NCI-H345 (cell line): ENCODE measurements around the gene EVA1C.
"Not testable (repeated sequence)": the region's sequence is repeated elsewhere in the genome, so short reads cannot be mapped to it uniquely, and the experiment has no call there.

Experiments used
- DNase-seq: peaks from one replicate; lab custom pipeline; 2025; lab: John Stamatoyannopoulos, UW

Gene EVA1C

GRCh38 chr21:32462564-32462963 is 50.1 kb downstream of the EVA1C start:
- DNase-seq, result not testable (repeated sequence)

- no peak for DNase-seq
These were observed 50.9 kb downstream of the EVA1C start for GRCh38 chr21:32463367-32463766.

DNA sequence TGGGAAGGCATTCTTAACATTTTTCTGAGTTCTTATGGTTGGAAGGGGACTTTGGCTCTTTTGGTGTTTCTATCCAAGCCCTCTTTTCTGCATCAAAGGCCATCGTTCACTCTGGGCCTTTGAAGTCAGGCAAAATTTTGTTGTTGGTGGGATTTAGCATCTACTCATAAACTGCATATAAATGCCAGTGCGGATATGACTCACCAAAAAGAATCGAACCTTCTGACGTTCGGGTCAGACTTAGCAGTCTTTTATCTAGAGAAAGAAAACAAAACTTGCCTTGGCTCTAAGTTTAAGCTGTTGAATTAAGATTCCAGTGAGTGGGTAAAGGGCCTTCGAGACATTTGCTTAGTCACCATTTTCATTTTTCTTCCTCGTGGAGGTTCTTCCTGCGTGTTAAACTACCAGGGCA is 51.4 kb downstream of the EVA1C start:
- no peak for DNase-seq

- DNase-seq, result no peak
These were observed 54.8 kb downstream of the EVA1C start for GRCh38 chr21:32467291-32467690.

GRCh38 chr21:32468681-32469111 is 56.2 kb downstream of the EVA1C start:
- DNase-seq, result no peak

- DNase-seq, result no peak
These were observed 57.1 kb downstream of the EVA1C start for GRCh38 chr21:32469628-32470027.

DNA sequence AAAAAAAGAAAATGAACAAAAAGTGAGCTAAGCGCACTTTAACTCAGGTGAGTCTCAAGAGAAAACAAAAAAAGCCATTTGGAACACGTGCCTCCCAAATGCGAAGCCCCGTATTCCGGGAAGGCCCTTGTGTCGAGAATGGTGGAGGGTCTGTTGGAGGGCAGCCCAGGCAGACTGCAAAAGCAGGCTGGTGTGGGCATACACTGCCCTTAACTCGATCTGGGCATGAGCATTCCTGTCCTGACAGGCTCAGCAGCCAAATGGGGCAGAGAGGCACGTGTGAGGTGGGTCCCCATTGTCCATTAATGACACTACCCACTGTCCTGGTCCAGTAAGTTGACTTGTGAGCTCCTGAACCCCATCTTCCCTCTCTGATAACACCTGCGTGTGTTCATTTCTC is 57.7 kb downstream of the EVA1C start:
- no peak for DNase-seq

DNA sequence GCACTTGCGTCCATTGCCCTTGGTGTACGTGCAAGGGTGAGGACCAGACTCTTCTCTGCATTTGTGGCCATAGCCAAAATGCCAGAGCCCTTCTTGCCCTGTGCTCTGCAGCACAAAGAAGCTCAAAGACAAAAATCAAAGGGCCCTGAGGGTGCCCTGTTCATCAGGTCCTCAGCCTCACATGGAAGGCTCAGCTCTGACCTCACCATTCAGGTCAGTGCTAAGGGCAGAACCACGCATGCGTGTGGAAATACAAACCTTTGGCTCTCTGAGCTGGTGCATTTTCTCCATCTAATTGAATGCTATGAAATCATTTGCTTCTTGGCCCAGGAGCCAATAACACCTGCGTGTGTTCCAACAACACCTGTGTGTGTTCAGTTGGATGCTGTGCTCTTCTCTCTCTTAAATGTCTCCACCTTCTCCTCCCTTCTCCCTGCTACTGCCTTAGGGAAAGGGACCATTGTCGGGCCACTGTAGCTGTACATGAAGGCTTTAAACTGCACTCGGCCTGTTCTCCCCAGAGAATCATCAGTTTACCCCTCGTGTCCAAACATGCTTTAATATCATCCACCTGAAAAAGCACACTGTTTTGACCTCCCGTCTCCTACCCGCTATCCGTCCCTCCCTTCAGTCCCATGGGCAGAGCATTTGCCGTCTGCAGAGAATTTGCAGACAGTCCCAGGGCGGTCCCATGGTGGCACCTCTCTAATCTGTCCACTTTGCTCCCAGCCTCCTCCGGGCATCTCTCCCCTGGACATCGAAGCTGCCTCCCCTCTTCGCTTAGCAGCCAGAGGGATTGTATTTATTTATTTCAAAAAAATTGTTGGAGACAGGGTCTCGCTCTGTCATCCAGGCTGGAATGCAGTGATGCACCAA is 60.6 kb downstream of the EVA1C start:
- no peak for DNase-seq

- no peak for DNase-seq
These were observed 61.9 kb downstream of the EVA1C start for GRCh38 chr21:32474179-32475059.

DNA sequence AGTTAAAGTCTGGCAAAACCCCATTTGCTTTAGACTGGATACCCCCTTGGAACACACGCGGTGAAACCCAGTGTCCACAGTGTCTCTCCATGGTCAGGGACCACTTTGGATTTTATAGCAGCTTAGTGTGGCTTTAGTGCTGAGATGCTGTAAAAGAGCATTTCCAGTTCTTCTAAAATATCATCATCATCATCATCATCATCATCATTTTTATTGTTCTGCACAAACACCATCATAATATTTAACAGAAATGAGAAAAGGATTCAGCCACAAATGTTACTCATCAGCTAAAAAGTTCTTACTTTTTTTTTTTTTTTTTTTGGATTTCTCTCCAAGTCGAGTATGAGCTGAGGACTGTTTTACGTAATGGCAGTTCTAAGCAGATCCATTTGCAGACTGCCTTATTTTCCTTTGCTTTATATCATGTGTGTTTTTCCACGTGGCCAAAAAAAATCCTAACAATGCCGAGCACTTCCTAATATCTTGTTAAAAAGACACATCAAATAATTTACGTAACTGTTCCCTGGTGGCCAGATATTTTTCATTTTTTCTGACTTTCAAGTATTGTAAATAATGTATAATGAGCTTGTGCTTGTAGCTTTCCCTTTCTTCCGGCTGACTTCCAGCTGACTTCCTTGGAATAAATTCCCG is 62.8 kb downstream of the EVA1C start:
- no peak for DNase-seq

- DNase-seq, result no peak
These were observed 64.3 kb downstream of the EVA1C start for GRCh38 chr21:32476661-32477423.

DNA sequence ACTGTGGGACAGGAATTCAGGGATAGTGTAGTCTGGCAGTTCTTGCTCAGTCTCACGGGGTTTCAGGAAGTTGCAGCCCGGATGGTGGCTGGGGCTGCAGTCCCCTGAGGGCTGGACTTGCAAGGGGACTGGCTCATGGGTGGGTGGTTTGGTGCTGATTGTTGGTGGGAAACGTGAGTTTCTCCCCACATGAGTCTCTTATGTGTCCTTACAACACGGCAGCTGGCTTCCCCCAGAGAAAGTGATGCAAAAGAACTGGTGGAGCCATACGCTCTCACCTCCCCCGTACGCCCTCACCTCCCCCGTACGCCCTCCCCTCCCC is 64.9 kb downstream of the EVA1C start:
- DNase-seq, result no peak

- DNase-seq, result no peak
These were observed 69.4 kb downstream of the EVA1C start for GRCh38 chr21:32481875-32482408.

DNA sequence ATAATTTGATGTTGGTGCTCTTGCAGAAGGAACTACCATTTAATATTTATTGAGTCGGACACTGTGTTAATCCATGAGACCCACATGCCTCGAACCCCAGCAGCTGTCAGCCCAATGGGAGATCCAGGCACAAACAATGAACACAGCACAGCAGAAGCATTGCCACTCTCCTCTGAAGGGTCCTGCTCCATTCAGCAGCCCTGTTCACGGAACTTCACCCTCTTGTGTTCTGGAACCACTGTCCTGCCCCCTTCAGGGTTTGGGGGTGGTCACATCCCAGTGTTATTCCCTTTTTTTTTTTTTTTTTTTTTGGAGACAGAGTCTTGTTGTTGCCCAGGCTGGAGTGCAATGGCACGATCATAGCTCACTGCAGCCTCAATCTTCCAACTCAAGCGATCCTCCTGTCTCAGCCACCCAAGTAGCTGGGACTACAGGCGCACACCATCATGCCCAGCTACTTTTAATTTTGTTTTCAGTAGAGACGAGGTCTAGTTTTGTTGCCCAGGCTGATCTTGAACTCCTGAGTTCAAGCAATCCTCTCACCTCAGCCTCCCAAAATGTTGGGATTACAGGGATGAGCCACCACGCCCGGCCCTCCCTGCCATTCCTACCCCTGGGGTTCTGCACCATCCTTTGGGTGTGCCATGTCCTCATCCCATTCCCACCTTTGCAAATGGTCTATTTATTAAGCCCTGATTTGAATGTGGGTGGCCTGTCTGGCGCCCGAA is 70.2 kb downstream of the EVA1C start:
- DNase-seq, result no peak

DNA sequence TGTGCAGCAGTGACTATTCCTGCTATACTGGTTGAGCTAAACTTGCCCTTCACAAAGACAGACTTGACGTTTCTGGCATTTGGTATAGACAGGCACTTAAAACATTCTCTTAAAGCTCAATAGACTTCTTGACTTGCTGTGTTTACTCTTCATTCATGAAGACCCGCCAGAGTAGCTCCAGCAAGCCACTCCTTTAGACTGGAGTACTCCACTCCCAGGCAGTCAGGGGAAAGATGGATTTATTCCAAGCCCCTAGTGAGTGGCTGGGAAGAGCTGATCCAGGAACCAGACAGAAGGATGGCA is 70.7 kb downstream of the EVA1C start:
- peak; percentile 30 for DNase-seq

GRCh38 chr21:32484706-32485380 is 72.3 kb downstream of the EVA1C start:
- no peak for DNase-seq

DNA sequence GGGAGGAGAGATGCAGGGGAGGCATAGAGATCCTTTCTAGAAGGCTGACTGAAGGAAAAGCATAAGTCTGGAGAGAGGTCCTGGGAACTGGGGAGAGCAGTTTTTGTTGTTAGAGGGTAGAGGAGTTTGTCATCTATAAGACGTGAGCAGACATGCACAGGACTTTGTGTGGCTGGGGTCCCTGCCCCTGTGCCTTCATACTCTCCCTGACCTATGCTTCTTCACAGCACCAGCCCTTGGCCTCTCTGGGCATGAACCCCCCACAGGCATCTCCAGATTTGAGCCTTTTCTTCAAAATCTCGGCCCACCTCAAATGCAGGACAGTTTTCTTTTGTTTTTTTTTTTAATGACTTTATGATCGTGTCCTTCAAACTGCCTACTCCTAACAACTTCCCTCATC is 79.9 kb downstream of the EVA1C start:
- DNase-seq, result no peak

- DNase-seq, result no peak
These were observed 82.6 kb downstream of the EVA1C start for GRCh38 chr21:32494934-32495709.

- no peak for DNase-seq
These were observed 84.1 kb downstream of the EVA1C start for GRCh38 chr21:32496568-32496967.
